SJCRH30 (cell line): ENCODE data around the gene B9D2. TPM values are rescaled to one million over a fixed set of nuclear protein-coding genes. Genes with fewer than 3 reads are reported as not detected.
"Not testable (repeated sequence)": the region's sequence is repeated elsewhere in the genome, so short reads cannot be mapped to it uniquely, and the experiment has no call there.

Source experiments
- DNase-seq, 2 experiments: peaks; one replicate each; pipeline ENCODE4 v3.0.0-alpha.2; 2015 to 2020
- H3K27ac ChIP-seq: fragments of 250-450 bp; sonication (Bioruptor Pico); 2 replicates; pipeline ENCODE4 v1.5.1; 2020; ENCODE audit warnings: mild to moderate bottlenecking, moderate library complexity
- H3K27me3 ChIP-seq: fragments of 250-450 bp; sonication (Bioruptor Pico); 2 replicates; pipeline ENCODE4 v1.5.1; 2020; ENCODE audit warnings: mild to moderate bottlenecking, moderate library complexity
- H3K36me3 ChIP-seq: fragments of 250-450 bp; sonication (Bioruptor Pico); 2 replicates; pipeline ENCODE4 v1.5.1; 2020; ENCODE audit warnings: mild to moderate bottlenecking, moderate library complexity
- H3K4me1 ChIP-seq: fragments of 250-450 bp; sonication (Bioruptor Pico); 2 replicates; pipeline ENCODE4 v1.5.1; 2020; ENCODE audit warnings: mild to moderate bottlenecking, moderate library complexity
- H3K4me3 ChIP-seq: fragments of 250-450 bp; sonication (Bioruptor Pico); 2 replicates; pipeline ENCODE4 v1.5.1; 2020; ENCODE audit warnings: mild to moderate bottlenecking, moderate library complexity
- H3K9me3 ChIP-seq: fragments of 250-450 bp; sonication (Bioruptor Pico); replicated peaks from 2 replicates; pipeline ENCODE4 v1.5.1; 2020; ENCODE audit warnings: mild to moderate bottlenecking, moderate library complexity
- total RNA-seq: library from RNA; depleted of rRNA; stranded (reverse); fragments of >200 nt; shearing (Covaris generic); gene quantifications from 2 replicates; pipeline ENCODE4 v1.2.3, GENCODE V29; 2014; rRNA removed

B9D2 gene
- total RNA-seq, result 2.8 and 2.9 TPM in 2 replicates

GRCh38 chr19:41363753-41364523 is at the start of gene B9D2:
Gene B9D2 (minus strand): TSS chr19:41364149. CDS start chr19:41363519, 630 bp downstream.
- no peaks in the 10 kb centered on the region for H3K9me3 ChIP-seq
- DNase-seq, result peak; percentile 100
- H3K36me3 ChIP-seq, result no peaks in the 10 kb centered on the region
- H3K4me3 ChIP-seq, result peak within 1 kb of the TSS; percentile 87
- no peaks in the 10 kb centered on the region; the same call in 1 of the 2 replicates for H3K4me1 ChIP-seq
- peak within 1 kb of the TSS; percentile 92 for H3K27ac ChIP-seq
- no peaks in the 10 kb centered on the region for H3K27me3 ChIP-seq

GRCh38 chr19:41412953-41413352 is 49.0 kb upstream of the B9D2 start:
- no peak for DNase-seq
- Histone ChIP-seq H3K27ac (no peak overlapping the region), H3K27me3 (no peaks in the 10 kb centered on the region), H3K9me3 (no peaks in the 10 kb centered on the region), H3K36me3 (peaks cover 4% of the 10 kb centered on the region; the same call in 1 of the 2 replicates), H3K4me1 (peaks cover 45% of the 10 kb centered on the region), H3K4me3 (no peak overlapping the region)

- Histone ChIP-seq H3K27ac (no peak overlapping the region), H3K4me1 (peaks cover 39% of the 10 kb centered on the region), H3K9me3 (no peaks in the 10 kb centered on the region), H3K36me3 (peaks cover 4% of the 10 kb centered on the region; the same call in 1 of the 2 replicates), H3K4me3 (no peak overlapping the region), H3K27me3 (no peaks in the 10 kb centered on the region)
- DNase-seq, result no peak
Measured at GRCh38 chr19:41411968-41412265, 48.0 kb upstream of the B9D2 start.

GRCh38 chr19:41411100-41411967 is 47.4 kb upstream of the B9D2 start:
- DNase-seq, result no peak
- Histone ChIP-seq H3K4me1 (peaks cover 38% of the 10 kb centered on the region), H3K27ac (no peak overlapping the region), H3K4me3 (no peak overlapping the region), H3K9me3 (no peaks in the 10 kb centered on the region), H3K36me3 (peaks cover 3% of the 10 kb centered on the region; the same call in 1 of the 2 replicates), H3K27me3 (no peaks in the 10 kb centered on the region)

- no peaks in the 10 kb centered on the region for H3K36me3 ChIP-seq
- H3K27ac ChIP-seq, result no peak overlapping the region
- peaks cover 29% of the 10 kb centered on the region for H3K4me1 ChIP-seq
- no peaks in the 10 kb centered on the region for H3K9me3 ChIP-seq
- H3K27me3 ChIP-seq, result no peaks in the 10 kb centered on the region
- no peak overlapping the region for H3K4me3 ChIP-seq
- DNase-seq, result no peak
Measured at GRCh38 chr19:41410336-41411054, 46.5 kb upstream of the B9D2 start.

GRCh38 chr19:41409288-41409687 is 45.3 kb upstream of the B9D2 start:
- Histone ChIP-seq H3K27ac (no peak overlapping the region), H3K4me3 (no peak overlapping the region), H3K27me3 (no peaks in the 10 kb centered on the region), H3K36me3 (no peaks in the 10 kb centered on the region), H3K4me1 (peaks cover 18% of the 10 kb centered on the region), H3K9me3 (no peaks in the 10 kb centered on the region)
- peak; percentile 38 to 44 for DNase-seq

GRCh38 chr19:41408846-41409245 is 44.9 kb upstream of the B9D2 start:
- peaks cover 14% of the 10 kb centered on the region for H3K4me1 ChIP-seq
- H3K9me3 ChIP-seq, H3K27me3 ChIP-seq, H3K36me3 ChIP-seq, H3K27ac ChIP-seq, H3K4me3 ChIP-seq, DNase-seq: not testable (repeated sequence)

- Histone ChIP-seq H3K4me3 (no peak overlapping the region), H3K27ac (no peak overlapping the region), H3K36me3 (no peaks in the 10 kb centered on the region), H3K27me3 (no peaks in the 10 kb centered on the region), H3K4me1 (peaks cover 8% of the 10 kb centered on the region), H3K9me3 (no peaks in the 10 kb centered on the region)
- DNase-seq, result no peak
Measured at GRCh38 chr19:41408256-41408655, 44.3 kb upstream of the B9D2 start.

- no peaks in the 10 kb centered on the region for H3K36me3 ChIP-seq
- DNase-seq, result no peak
- H3K27me3 ChIP-seq, result no peaks in the 10 kb centered on the region
- peaks cover 7% of the 10 kb centered on the region for H3K4me1 ChIP-seq
- H3K9me3 ChIP-seq, result no peaks in the 10 kb centered on the region
- H3K27ac ChIP-seq, result no peak overlapping the region
- H3K4me3 ChIP-seq, result no peak overlapping the region
Measured at GRCh38 chr19:41407271-41407670, 43.3 kb upstream of the B9D2 start.

- no peaks in the 10 kb centered on the region for H3K36me3 ChIP-seq
- no peak overlapping the region for H3K27ac ChIP-seq
- no peak overlapping the region for H3K4me3 ChIP-seq
- no peak for DNase-seq
- no peaks in the 10 kb centered on the region for H3K27me3 ChIP-seq
- H3K4me1 ChIP-seq, result peaks cover 7% of the 10 kb centered on the region
- no peaks in the 10 kb centered on the region for H3K9me3 ChIP-seq
Measured at GRCh38 chr19:41405776-41406175, 41.8 kb upstream of the B9D2 start.

- Histone ChIP-seq H3K4me1 (peaks cover 6% of the 10 kb centered on the region; the same call in 1 of the 2 replicates), H3K4me3 (no peak overlapping the region), H3K27me3 (no peaks in the 10 kb centered on the region), H3K36me3 (no peaks in the 10 kb centered on the region), H3K9me3 (no peaks in the 10 kb centered on the region), H3K27ac (no peak overlapping the region)
- no peak for DNase-seq
Measured at GRCh38 chr19:41403181-41403970, 39.4 kb upstream of the B9D2 start.

GRCh38 chr19:41402010-41402409 is 38.1 kb upstream of the B9D2 start:
- Histone ChIP-seq H3K4me1 (peaks cover 7% of the 10 kb centered on the region; the same call in 1 of the 2 replicates), H3K4me3 (no peak overlapping the region), H3K27ac (no peak overlapping the region), H3K36me3 (no peaks in the 10 kb centered on the region), H3K9me3 (no peaks in the 10 kb centered on the region), H3K27me3 (no peaks in the 10 kb centered on the region)
- no peak for DNase-seq

GRCh38 chr19:41401483-41401882 is 37.5 kb upstream of the B9D2 start:
- H3K36me3 ChIP-seq, result no peaks in the 10 kb centered on the region
- H3K4me3 ChIP-seq, result no peak overlapping the region
- peaks cover 7% of the 10 kb centered on the region; the same call in 1 of the 2 replicates for H3K4me1 ChIP-seq
- no peaks in the 10 kb centered on the region for H3K9me3 ChIP-seq
- no peak for DNase-seq
- no peak overlapping the region for H3K27ac ChIP-seq
- no peaks in the 10 kb centered on the region for H3K27me3 ChIP-seq

GRCh38 chr19:41399525-41399924 is 35.6 kb upstream of the B9D2 start:
- Histone ChIP-seq H3K36me3 (no peaks in the 10 kb centered on the region), H3K9me3 (no peaks in the 10 kb centered on the region), H3K27ac (no peak overlapping the region), H3K4me3 (no peak overlapping the region), H3K4me1 (peaks cover 7% of the 10 kb centered on the region; the same call in 1 of the 2 replicates), H3K27me3 (no peaks in the 10 kb centered on the region)
- DNase-seq, result no peak
